HuH-7.5 (cell line): ENCODE results near the gene MAML1.
A peak's percentile ranks its signal among the peaks of the same experiment; 100 is the strongest.

ENCODE experiments used
- DNase-seq: peaks from one replicate; pipeline ENCODE4 v3.0.0; 2011; ENCODE audit warnings: low spot score

The MAML1 gene

GRCh38 chr5:179793468-179794139 is 61.0 kb downstream of the MAML1 start, which contains the start of gene LTC4S:
Gene LTC4S, plus strand, starts transcription at chr5:179793986. Its CDS starts 95 bp downstream, at chr5:179794081.
- DNase-seq: no peak

- no peak for DNase-seq
Measured at GRCh38 chr5:179794171-179794570, 61.5 kb downstream of the MAML1 start.

- DNase-seq: no peak
Measured at GRCh38 chr5:179794575-179794974, 62.0 kb downstream of the MAML1 start.

GRCh38 chr5:179795049-179795862 is 62.6 kb downstream of the MAML1 start:
- DNase-seq: peak; percentile 70

GRCh38 chr5:179795863-179796833 is 63.5 kb downstream of the MAML1 start:
- DNase-seq: peak; percentile 93

GRCh38 chr5:179796877-179797608 is 64.4 kb downstream of the MAML1 start:
- no peak for DNase-seq

GRCh38 chr5:179797741-179798140 is 65.1 kb downstream of the MAML1 start:
- DNase-seq: no peak

- no peak for DNase-seq
Measured at GRCh38 chr5:179798144-179798770, 65.6 kb downstream of the MAML1 start.

GRCh38 chr5:179798771-179799643 is 66.4 kb downstream of the MAML1 start:
- no peak for DNase-seq

- no peak for DNase-seq
Measured at GRCh38 chr5:179799644-179799973, 67.0 kb downstream of the MAML1 start.

- DNase-seq: no peak
Measured at GRCh38 chr5:179800071-179800695, 67.6 kb downstream of the MAML1 start.

- no peak for DNase-seq
Measured at GRCh38 chr5:179800696-179801201, 68.1 kb downstream of the MAML1 start.

- DNase-seq: peak; percentile 96
Measured at GRCh38 chr5:179801304-179802206, 68.9 kb downstream of the MAML1 start.

- DNase-seq: no peak
Measured at GRCh38 chr5:179802207-179802883, 69.7 kb downstream of the MAML1 start.

GRCh38 chr5:179802950-179803562 is 70.4 kb downstream of the MAML1 start:
- no peak for DNase-seq

- DNase-seq: no peak
Measured at GRCh38 chr5:179803651-179804554, 71.3 kb downstream of the MAML1 start.
